ENCODE measurements around the gene CCDC92.

GRCh38 chr12:123914726-123915333 lies 57.8 kb downstream of the CCDC92 start:
- no peak for TF ChIP-seq CTCF (IDR thresholded peaks at IDR 0.05; ENCODE audit: insufficient read depth, low read depth, low read length)
- TF ChIP-seq EZH2 (IDR thresholded peaks at IDR 0.05; ENCODE audit: insufficient read depth, low read length) = no peak

Measured in astrocyte (in vitro differentiated cells and primary cell).